Tibial artery (tissue), 4 donors: ENCODE results near the gene SIRT6.
A peak's percentile ranks its signal among the peaks of the same experiment; 100 is the strongest.
"Not testable (repeated sequence)": the region's sequence is repeated elsewhere in the genome, so short reads cannot be mapped to it uniquely, and the experiment has no call there.

Experiments
- DNase-seq, 2 donors: peaks; one replicate each; pipeline ENCODE4 v3.0.0-alpha.2; 2019
- H3K27ac ChIP-seq, 2 donors: fragments of 200-600 bp; sonication (generic) in 1 of 2; 1 replicate in 1 of 2; 2 replicates in 1 of 2; pipeline ENCODE4 v1.5.1; 2018 to 2019; ENCODE audit warnings: mild to moderate bottlenecking in 1 of 2
- H3K27me3 ChIP-seq, 2 donors: fragments of 200-600 bp; sonication (generic) in 1 of 2; one replicate each; pipeline versions ENCODE4 v1.5.1 to v1.6.0; 2016 to 2019
- H3K36me3 ChIP-seq, 3 donors: fragments of 200-600 bp; sonication (generic) in 2 of 3; one replicate each; pipeline ENCODE4 v1.5.1; 2016 to 2019; ENCODE audit warnings: mild to moderate bottlenecking in 2 of 3
- H3K4me1 ChIP-seq, 4 donors: fragments of 200-600 bp; sonication (generic) in 2 of 4; 1 replicate in 3 of 4; 2 replicates in 1 of 4; pipeline ENCODE4 v1.5.1; 2016 to 2019
- H3K4me3 ChIP-seq, 2 donors: fragments of 200-600 bp; sonication (generic) in 1 of 2; 1 replicate in 1 of 2; 2 replicates in 1 of 2; pipeline ENCODE4 v1.5.1; 2018 to 2019; ENCODE audit warnings: mild to moderate bottlenecking in 2 of 2
- H3K9me3 ChIP-seq, 3 donors: fragments of 200-600 bp; sonication (generic) in 1 of 3; one replicate each; pipeline ENCODE4 v1.5.1; 2016 to 2019
- CTCF ChIP-seq, 2 experiments: fragments of 200-600 bp in 1 of 2; fragments of 450-650 bp in 1 of 2; IDR thresholded peaks; one replicate each; pipeline ENCODE4 v1.5.1; 2017 to 2019; ENCODE audit warnings: antibody characterized with exemption in 2 of 2, mild to moderate bottlenecking in 1 of 2, moderate library complexity in 1 of 2
- intact Hi-C: fragments of 100-400 bp; cut with DNase I; formaldehyde crosslinking; loops from one replicate; pipeline ENCODE4 v1.15.0; 2023; ENCODE audit warnings: low total_unique reads

Gene SIRT6

GRCh38 chr19:4138445-4138844 is 43.9 kb downstream of the SIRT6 start:
- Histone ChIP-seq H3K4me3 (no peak overlapping the region), H3K9me3 (no peaks in the 10 kb centered on the region), H3K27me3 (peaks cover 0 to 18% of the 10 kb centered on the region in 2 donors), H3K27ac (no peak overlapping the region), H3K36me3 (no peaks in the 10 kb centered on the region), H3K4me1 (no peaks in the 10 kb centered on the region)
- TF ChIP-seq CTCF (IDR thresholded peaks at IDR 0.05) = no peak
- no peak for DNase-seq
- intact Hi-C loops = no loop called here

GRCh38 chr19:4136680-4137088 is 45.7 kb downstream of the SIRT6 start:
- H3K27ac ChIP-seq = no peak overlapping the region
- peaks cover 0 to 15% of the 10 kb centered on the region in 2 donors for H3K27me3 ChIP-seq
- intact Hi-C loops = no loop called here
- DNase-seq = no peak
- H3K9me3 ChIP-seq = no peaks in the 10 kb centered on the region
- H3K4me1 ChIP-seq = peaks cover 0 to 3% (median 0%) of the 10 kb centered on the region in 4 donors
- no peak overlapping the region for H3K4me3 ChIP-seq
- no peak for TF ChIP-seq CTCF (IDR thresholded peaks at IDR 0.05)
- no peaks in the 10 kb centered on the region for H3K36me3 ChIP-seq

GRCh38 chr19:4135386-4135785 is 47.0 kb downstream of the SIRT6 start:
- H3K27ac ChIP-seq, DNase-seq, H3K9me3 ChIP-seq, H3K4me1 ChIP-seq, H3K36me3 ChIP-seq, H3K4me3 ChIP-seq, intact Hi-C loops: not testable (repeated sequence)
- H3K27me3 ChIP-seq = peaks cover 0 to 15% of the 10 kb centered on the region in 2 donors

- H3K9me3 ChIP-seq = no peaks in the 10 kb centered on the region
- TF ChIP-seq CTCF (IDR thresholded peaks at IDR 0.05) = no peak
- intact Hi-C loops = no loop called here
- H3K27ac ChIP-seq = no peak overlapping the region
- H3K4me1 ChIP-seq = peaks cover 0 to 9% (median 4%) of the 10 kb centered on the region in 4 donors
- H3K36me3 ChIP-seq = no peaks in the 10 kb centered on the region
- no peak overlapping the region for H3K4me3 ChIP-seq
- no peak for DNase-seq
- H3K27me3 ChIP-seq = peaks cover 0 to 12% of the 10 kb centered on the region in 2 donors
Observed at GRCh38 chr19:4134351-4134750, 48.0 kb downstream of the SIRT6 start.

- Histone ChIP-seq H3K27me3 (no peaks in the 10 kb centered on the region), H3K27ac (peak overlapping the region in 1 of 2 donors; percentile 49), H3K9me3 (no peaks in the 10 kb centered on the region), H3K4me3 (no peak overlapping the region), H3K36me3 (no peaks in the 10 kb centered on the region), H3K4me1 (peaks cover 0 to 9% (median 4%) of the 10 kb centered on the region in 4 donors)
- intact Hi-C loops = no loop called here
- DNase-seq = no peak
- TF ChIP-seq CTCF (IDR thresholded peaks at IDR 0.05) = no peak
Observed at GRCh38 chr19:4130744-4131438, 51.5 kb downstream of the SIRT6 start.

- H3K4me1 ChIP-seq = peaks cover 0 to 15% (median 10%) of the 10 kb centered on the region in 4 donors
- H3K36me3 ChIP-seq, DNase-seq, H3K4me3 ChIP-seq, H3K27ac ChIP-seq, H3K27me3 ChIP-seq, H3K9me3 ChIP-seq: not testable (repeated sequence)
- intact Hi-C loops = loop anchor here (10.0 kb wide), 1 partner anchor 144 kb away; the partner anchor contains the start of gene EEF2
Observed at GRCh38 chr19:4129050-4129449, 53.3 kb downstream of the SIRT6 start.

- H3K4me3 ChIP-seq, DNase-seq, H3K27ac ChIP-seq, H3K27me3 ChIP-seq, H3K9me3 ChIP-seq, H3K36me3 ChIP-seq: not testable (repeated sequence)
- peaks cover 0 to 26% (median 21%) of the 10 kb centered on the region in 4 donors for H3K4me1 ChIP-seq
- intact Hi-C loops = loop anchor here (10.0 kb wide), 1 partner anchor 143 kb away; the partner anchor contains the start of gene EEF2
Observed at GRCh38 chr19:4127322-4127721, 55.0 kb downstream of the SIRT6 start.
